Smooth muscle cell (in vitro differentiated cells): ENCODE measurements around the gene ZNF3. TPM values are rescaled to one million over a fixed set of nuclear protein-coding genes. Genes with fewer than 3 reads are reported as not detected.
A peak's percentile ranks its signal among the peaks of the same experiment; 100 is the strongest.

Source experiments
- DNase-seq: peaks from one replicate; lab custom pipeline; 2025; ENCODE audit not compliant: unreplicated experiment; lab: John Stamatoyannopoulos, UW
- H2AFZ ChIP-seq: fragments of 200-600 bp; sonication (generic); 2 replicates; pipeline ENCODE4 v1.6.0; 2016; ENCODE audit warnings: antibody characterized with exemption, low read depth, mild to moderate bottlenecking
- H3F3A ChIP-seq: fragments of 200-600 bp; sonication (generic); 2 replicates; pipeline ENCODE4 v1.6.0; 2017; ENCODE audit warnings: antibody characterized with exemption, low read depth
- H3K27ac ChIP-seq: fragments of 200-600 bp; sonication (generic); 2 replicates; pipeline ENCODE4 v1.5.1; 2016; ENCODE audit warnings: low read depth, mild to moderate bottlenecking
- H3K27me3 ChIP-seq: fragments of 200-600 bp; sonication (generic); 2 replicates; pipeline ENCODE4 v1.6.1; 2016; ENCODE audit warnings: low read depth, mild to moderate bottlenecking
- H3K36me3 ChIP-seq: fragments of 200-600 bp; sonication (generic); 2 replicates; pipeline ENCODE4 v1.5.1; 2016; ENCODE audit warnings: low read depth
- H3K4me1 ChIP-seq: fragments of 200-600 bp; sonication (generic); 2 replicates; pipeline ENCODE4 v1.5.1; 2016; ENCODE audit warnings: low read depth
- H3K4me2 ChIP-seq: fragments of 200-600 bp; sonication (generic); 2 replicates; pipeline ENCODE4 v1.6.0; 2016; ENCODE audit warnings: mild to moderate bottlenecking
- H3K4me3 ChIP-seq: fragments of 200-600 bp; sonication (generic); 2 replicates; pipeline ENCODE4 v1.5.1; 2016; ENCODE audit warnings: mild to moderate bottlenecking
- H3K79me2 ChIP-seq: fragments of 200-600 bp; sonication (generic); 2 replicates; pipeline ENCODE4 v1.6.0; 2016; ENCODE audit warnings: low read depth, mild to moderate bottlenecking
- H3K9ac ChIP-seq: fragments of 200-600 bp; sonication (generic); 2 replicates; pipeline ENCODE4 v1.6.0; 2016; ENCODE audit warnings: low read depth
- H3K9me3 ChIP-seq: fragments of 200-600 bp; sonication (generic); replicated peaks from 2 replicates; pipeline ENCODE4 v1.5.1; 2016; ENCODE audit warnings: low read depth
- H4K20me1 ChIP-seq: fragments of 200-600 bp; sonication (generic); 2 replicates; pipeline ENCODE4 v1.6.0; 2016; ENCODE audit warnings: low read depth
- WGBS: methylation state at CpG from one replicate; pipeline ENCODE4 v1.1.7; 2016; ENCODE audit warnings: low lambda C conversion rate; 5-methylcytosine and 5-hydroxymethylcytosine counted together
- microRNA counts: library from miRNA; unstranded; fragments of <30 nt; microRNA quantifications from one replicate; lab custom pipeline; 2016
- microRNA-seq: library from miRNA; unstranded; fragments of <30 nt; microRNA quantifications from one replicate; pipeline ENCODE4, GENCODE V29; 2016; ENCODE audit warnings: borderline number of aligned reads
- polyA plus RNA-seq: library from polyadenylated mRNA; unstranded; fragments of >200 nt; fragmentation: Nextera tagmentation; extraction: Ambion mirVana; gene quantifications from 2 replicates; pipeline ENCODE4 v1.2.1, GENCODE V29; 2016
- small RNA-seq: library from RNA; depleted of rRNA; stranded (forward); fragments of <200 nt; gene quantifications from one replicate; pipeline ENCODE3, GENCODE V24; 2014
- total RNA-seq: library from RNA; depleted of rRNA; stranded (reverse); fragments of >200 nt; gene quantifications from 2 replicates; pipeline ENCODE4 v1.2.3, GENCODE V29; 2014
- TF ChIP-seq, protein P1 (sequence below): fragments of 200-600 bp; sonication (generic); IDR thresholded peaks from 2 replicates; pipeline ENCODE4 v1.5.1; 2017; ENCODE audit warnings: borderline replicate concordance, mild to moderate bottlenecking, antibody characterized with exemption; ENCODE audit not compliant: insufficient read depth, poor library complexity, severe bottlenecking

The ZNF3 gene
- total and polyA plus RNA-seq, 2 experiments from 2014 or later: 21.6 to 22.0 TPM

DNA sequence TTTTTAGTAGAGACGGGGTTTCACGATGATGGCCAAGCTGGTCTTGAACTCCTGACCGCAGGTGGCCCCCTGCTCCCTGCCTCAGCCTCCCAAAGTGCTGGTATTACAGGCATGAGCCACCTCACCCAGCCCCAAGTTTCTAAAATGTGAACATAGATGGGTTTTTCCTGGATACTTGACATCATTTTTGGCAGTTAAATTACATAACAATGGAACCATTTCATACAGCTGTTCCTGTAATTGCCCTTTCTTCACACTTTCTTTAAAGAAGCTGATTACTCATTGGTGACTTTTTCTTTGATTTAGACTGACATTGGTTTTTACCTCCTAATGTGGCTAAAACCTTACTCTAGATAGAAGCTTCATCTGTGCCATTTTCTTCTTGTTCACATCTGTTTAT lies 60.2 kb downstream of the ZNF3 start:
- DNase-seq: no peak
- Histone ChIP-seq H3K4me2 (no peak overlapping the region), H3K9ac (no peak overlapping the region), H3K27me3 (no peaks in the 10 kb centered on the region), H2AFZ (no peak overlapping the region), H3K4me3 (no peak overlapping the region), H3K9me3 (no peaks in the 10 kb centered on the region), H4K20me1 (peaks cover 75% of the 10 kb centered on the region), H3F3A (no peaks in the 10 kb centered on the region), H3K4me1 (peaks cover 10% of the 10 kb centered on the region), H3K27ac (no peak overlapping the region), H3K79me2 (peaks cover 60% of the 10 kb centered on the region), H3K36me3 (peaks cover 18% of the 10 kb centered on the region)
- TF ChIP-seq, protein P1, sequence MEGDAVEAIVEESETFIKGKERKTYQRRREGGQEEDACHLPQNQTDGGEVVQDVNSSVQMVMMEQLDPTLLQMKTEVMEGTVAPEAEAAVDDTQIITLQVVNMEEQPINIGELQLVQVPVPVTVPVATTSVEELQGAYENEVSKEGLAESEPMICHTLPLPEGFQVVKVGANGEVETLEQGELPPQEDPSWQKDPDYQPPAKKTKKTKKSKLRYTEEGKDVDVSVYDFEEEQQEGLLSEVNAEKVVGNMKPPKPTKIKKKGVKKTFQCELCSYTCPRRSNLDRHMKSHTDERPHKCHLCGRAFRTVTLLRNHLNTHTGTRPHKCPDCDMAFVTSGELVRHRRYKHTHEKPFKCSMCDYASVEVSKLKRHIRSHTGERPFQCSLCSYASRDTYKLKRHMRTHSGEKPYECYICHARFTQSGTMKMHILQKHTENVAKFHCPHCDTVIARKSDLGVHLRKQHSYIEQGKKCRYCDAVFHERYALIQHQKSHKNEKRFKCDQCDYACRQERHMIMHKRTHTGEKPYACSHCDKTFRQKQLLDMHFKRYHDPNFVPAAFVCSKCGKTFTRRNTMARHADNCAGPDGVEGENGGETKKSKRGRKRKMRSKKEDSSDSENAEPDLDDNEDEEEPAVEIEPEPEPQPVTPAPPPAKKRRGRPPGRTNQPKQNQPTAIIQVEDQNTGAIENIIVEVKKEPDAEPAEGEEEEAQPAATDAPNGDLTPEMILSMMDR: no peak
- 98% methylated on average over 3 of the region's 3 CpGs for WGBS

MicroRNA genes within 50 kb of the gene (microRNA counts, 767-probe panel; counts per million panel counts)
- microRNA hsa-miR-106b-5p (lab: Ali Mortazavi, UCI) (6,319 counts per million, percentile 33 among the panel's probes with 10 or more counts), microRNA hsa-miR-25-3p (lab: Ali Mortazavi, UCI) (8,744 counts per million, percentile 64 among the panel's probes with 10 or more counts), microRNA hsa-miR-93-5p (lab: Ali Mortazavi, UCI) (9,580 counts per million, percentile 76 among the panel's probes with 10 or more counts)

Small RNA genes lying within 50 kb of the gene (microRNA-seq; reads per million reads assigned to microRNA genes)
- gene MIR106B: 3,257 reads per million, percentile 88 among the genes with 10 or more reads in this experiment
- 302 reads per million, percentile 69 among the genes with 10 or more reads in this experiment for gene MIR25
- 6,177 reads per million, percentile 92 among the genes with 10 or more reads in this experiment for gene MIR93

Small RNA genes lying within 50 kb of the gene (small RNA-seq; reads per million reads assigned to genes)
- gene MIR106B (13.0 reads per million, percentile 82 among the genes with 10 or more reads in this experiment), gene MIR25 (134 reads per million, percentile 99 among the genes with 10 or more reads in this experiment), gene MIR93 (70.4 reads per million, percentile 97 among the genes with 10 or more reads in this experiment)

Other genes starting within 250 kb of the ZNF3 start
- not detected in 2 replicates for gene OR2AE1, start 204.7 kb downstream of the ZNF3 start, total RNA-seq
- not detected in 2 replicates for gene OR2AE1, start 204.7 kb downstream of the ZNF3 start, polyA plus RNA-seq
- gene TRIM4, start 162.2 kb downstream of the ZNF3 start, total RNA-seq: not detected in 2 replicates
- gene TRIM4, start 162.2 kb downstream of the ZNF3 start, polyA plus RNA-seq: not detected in 2 replicates
- not detected in 2 replicates for gene GJC3, start 152.1 kb downstream of the ZNF3 start, total RNA-seq
- not detected in 2 replicates for gene GJC3, start 152.1 kb downstream of the ZNF3 start, polyA plus RNA-seq
- 0.94 and 4.5 TPM in 2 replicates for gene AZGP1, start 105.7 kb downstream of the ZNF3 start, total RNA-seq
- gene AZGP1, start 105.7 kb downstream of the ZNF3 start, polyA plus RNA-seq: not detected in 2 replicates
- 32.2 and 43.9 TPM in 2 replicates for gene ZKSCAN1, start 66.1 kb downstream of the ZNF3 start, total RNA-seq
- 25.4 and 26.0 TPM in 2 replicates for gene ZKSCAN1, start 66.1 kb downstream of the ZNF3 start, polyA plus RNA-seq
- 11.3 and 12.1 TPM in 2 replicates for gene ZSCAN21, start 31.9 kb downstream of the ZNF3 start, total RNA-seq
- gene ZSCAN21, start 31.9 kb downstream of the ZNF3 start, polyA plus RNA-seq: 15.3 and 17.5 TPM in 2 replicates
- 71.9 and 107 TPM in 2 replicates for gene COPS6, start 7.2 kb upstream of the ZNF3 start, total RNA-seq
- gene COPS6, start 7.2 kb upstream of the ZNF3 start, polyA plus RNA-seq: 251 and 259 TPM in 2 replicates
- 36.4 and 47.6 TPM in 2 replicates for gene MCM7, start 19.7 kb upstream of the ZNF3 start, total RNA-seq
- 56.9 and 59.7 TPM in 2 replicates for gene MCM7, start 19.7 kb upstream of the ZNF3 start, polyA plus RNA-seq
- 10.1 and 18.0 TPM in 2 replicates for gene AP4M1, start 19.9 kb upstream of the ZNF3 start, total RNA-seq
- gene AP4M1, start 19.9 kb upstream of the ZNF3 start, polyA plus RNA-seq: 16.9 and 17.7 TPM in 2 replicates
- gene TAF6, start 37.6 kb upstream of the ZNF3 start, total RNA-seq: 26.6 and 61.0 TPM in 2 replicates
- gene TAF6, start 37.6 kb upstream of the ZNF3 start, polyA plus RNA-seq: 78.0 and 83.9 TPM in 2 replicates
- gene CNPY4, start 37.9 kb upstream of the ZNF3 start, total RNA-seq: 22.6 and 26.6 TPM in 2 replicates
- 29.3 and 39.5 TPM in 2 replicates for gene CNPY4, start 37.9 kb upstream of the ZNF3 start, polyA plus RNA-seq
- gene MBLAC1, start 45.2 kb upstream of the ZNF3 start, total RNA-seq: 0.76 and 2.4 TPM in 2 replicates
- gene MBLAC1, start 45.2 kb upstream of the ZNF3 start, polyA plus RNA-seq: 2.3 and 3.1 TPM in 2 replicates
- gene LAMTOR4, start 67.2 kb upstream of the ZNF3 start, total RNA-seq: 75.2 and 108 TPM in 2 replicates
- gene LAMTOR4, start 67.2 kb upstream of the ZNF3 start, polyA plus RNA-seq: 203 and 217 TPM in 2 replicates
- gene TRAPPC14, start 77.0 kb upstream of the ZNF3 start, total RNA-seq: 4.4 and 7.0 TPM in 2 replicates
- 5.4 and 14.7 TPM in 2 replicates for gene TRAPPC14, start 77.0 kb upstream of the ZNF3 start, polyA plus RNA-seq
- gene GAL3ST4, start 86.9 kb upstream of the ZNF3 start, total RNA-seq: 4.8 and 6.5 TPM in 2 replicates
- 7.2 and 7.4 TPM in 2 replicates for gene GAL3ST4, start 86.9 kb upstream of the ZNF3 start, polyA plus RNA-seq
- 3.5 and 7.1 TPM in 2 replicates for gene GPC2, start 95.7 kb upstream of the ZNF3 start, total RNA-seq
- 3.2 and 8.5 TPM in 2 replicates for gene GPC2, start 95.7 kb upstream of the ZNF3 start, polyA plus RNA-seq
- 0.04 and 0.85 TPM in 2 replicates for gene STAG3, start 96.2 kb upstream of the ZNF3 start, total RNA-seq
- gene STAG3, start 96.2 kb upstream of the ZNF3 start, polyA plus RNA-seq: 0.96 and 1.3 TPM in 2 replicates
- not detected in 2 replicates for gene PVRIG, start 138.2 kb upstream of the ZNF3 start, total RNA-seq
- gene PVRIG, start 138.2 kb upstream of the ZNF3 start, polyA plus RNA-seq: 0.41 TPM in 1 of 2 replicates, not detected in the other
- not detected in 2 replicates for gene SPDYE3, start 226.0 kb upstream of the ZNF3 start, total RNA-seq
- gene SPDYE3, start 226.0 kb upstream of the ZNF3 start, polyA plus RNA-seq: 1.8 and 3.4 TPM in 2 replicates